GM12875 (cell line): ENCODE data around the gene EFCAB7.

Experiments used
- H3K4me3 ChIP-seq: one replicate; pipeline ENCODE4 v1.5.1; 2011; ENCODE audit warnings: low read depth, low read length, control low read depth
- CTCF ChIP-seq: IDR thresholded peaks from 2 replicates; pipeline ENCODE4 v1.5.1; 2011; ENCODE audit warnings: low read depth, mild to moderate bottlenecking, control low read depth, inconsistent platforms, low read length, moderate library complexity, borderline replicate concordance; ENCODE audit not compliant: insufficient read depth

The EFCAB7 gene

GRCh38 chr1:63522891-63523728 lies at the start of gene EFCAB7, which contains the start of gene ITGB3BP:
TSS of gene EFCAB7 (plus strand) at chr1:63523525. CDS start at chr1:63525573, 2,048 bp downstream.
TSS of gene ITGB3BP (minus strand) at chr1:63523225. CDS start at chr1:63523133, 92 bp downstream.
- H3K4me3 ChIP-seq = peak within 1 kb of the TSS; percentile 64
- no peak for TF ChIP-seq CTCF

GRCh38 chr1:63475761-63476160 lies 47.6 kb upstream of the EFCAB7 start:
- H3K4me3 ChIP-seq = no peak overlapping the region
- TF ChIP-seq CTCF = no peak

- H3K4me3 ChIP-seq = no peak overlapping the region
- TF ChIP-seq CTCF = no peak
Measured at GRCh38 chr1:63480057-63480456, 43.3 kb upstream of the EFCAB7 start.

- TF ChIP-seq CTCF = no peak
- no peak overlapping the region for H3K4me3 ChIP-seq
Measured at GRCh38 chr1:63486629-63487028, 36.7 kb upstream of the EFCAB7 start.

- TF ChIP-seq CTCF = no peak
- no peak overlapping the region for H3K4me3 ChIP-seq
Measured at GRCh38 chr1:63487336-63488065, 35.8 kb upstream of the EFCAB7 start.

- TF ChIP-seq CTCF = no peak
- no peak overlapping the region for H3K4me3 ChIP-seq
Measured at GRCh38 chr1:63497577-63497976, 25.7 kb upstream of the EFCAB7 start.
